Caco-2 (cell line): ENCODE data around the gene SRPK3. TPM values are rescaled to one million over a fixed set of nuclear protein-coding genes. Genes with fewer than 3 reads are reported as not detected.

Experiments used
- BruUV-seq: library from RNA; stranded (reverse); fragments of 400-500 nt; replicated peaks from 2 replicates; lab custom pipeline; 2021; lab: Mats Ljungman, UMichigan
- CTCF ChIA-PET: fragments of 300-600 bp; sonication (Branson Sonifier 250); formaldehyde crosslinking; loops from one replicate; lab custom pipeline; 2022; ENCODE audit warnings: antibody characterized with exemption; lab: Charles Lee
- POLR2A ChIA-PET: fragments of 300-600 bp; sonication (Branson Sonifier 250); formaldehyde crosslinking; loops from one replicate; lab custom pipeline; 2022; ENCODE audit warnings: antibody characterized with exemption; lab: Charles Lee
- DNase-seq, 2 experiments: peaks; one replicate each; pipeline versions ENCODE4 v3.0.0 to v3.0.0-alpha.2; 2020 to 2022
- H3K27me3 ChIP-seq: replicated peaks from 2 replicates; pipeline ENCODE4 v1.6.0; 2011; ENCODE audit warnings: low read length; ENCODE audit not compliant: control insufficient read depth, insufficient read depth
- H3K36me3 ChIP-seq: 2 replicates; pipeline ENCODE4 v1.5.1; 2011; ENCODE audit warnings: low read length; ENCODE audit not compliant: control insufficient read depth, insufficient read depth
- H3K4me1 ChIP-seq: fragments of 250-450 bp; sonication (Bioruptor Pico); 2 replicates; pipeline ENCODE4 v1.5.1; 2020; ENCODE audit warnings: mild to moderate bottlenecking
- H3K4me3 ChIP-seq: 2 replicates; pipeline ENCODE4 v1.5.1; 2011; ENCODE audit warnings: low read depth, mild to moderate bottlenecking, control low read depth, low read length
- H3K9me3 ChIP-seq: fragments of 250-450 bp; sonication (Bioruptor Pico); 2 replicates; pipeline ENCODE4 v1.5.1; 2020; ENCODE audit warnings: mild to moderate bottlenecking, moderate library complexity
- H3K27ac Mint-ChIP-seq: one replicate; pipeline ENCODE4 v1.8.0; 2022; ENCODE audit warnings: mixed read lengths; ENCODE audit not compliant: unreplicated experiment
- H3K27me3 Mint-ChIP-seq: one replicate; pipeline ENCODE4 v1.8.0; 2022; ENCODE audit warnings: mixed read lengths; ENCODE audit not compliant: insufficient read depth, unreplicated experiment
- H3K36me3 Mint-ChIP-seq: one replicate; pipeline ENCODE4 v1.8.0; 2022; ENCODE audit warnings: mild to moderate bottlenecking, mixed read lengths; ENCODE audit not compliant: insufficient read depth, unreplicated experiment
- H3K4me1 Mint-ChIP-seq: one replicate; pipeline ENCODE4 v1.8.0; 2022; ENCODE audit warnings: low read depth, mixed read lengths; ENCODE audit not compliant: unreplicated experiment
- H3K4me3 Mint-ChIP-seq: one replicate; pipeline ENCODE4 v1.8.0; 2022; ENCODE audit warnings: mild to moderate bottlenecking, moderate library complexity, mixed read lengths; ENCODE audit not compliant: unreplicated experiment
- H3K9me3 Mint-ChIP-seq: one replicate; pipeline ENCODE4 v1.8.0; 2022; ENCODE audit warnings: mixed read lengths; ENCODE audit not compliant: unreplicated experiment
- intact Hi-C: fragments of 100-400 bp; cut with micrococcal nuclease; formaldehyde crosslinking; loops from one replicate; pipeline ENCODE4 v1.10.0; 2022; ENCODE audit not compliant: unreplicated experiment
- total RNA-seq: library from RNA; stranded (reverse); gene quantifications from 2 replicates; pipeline ENCODE4 v1.2.3, GENCODE V29; 2022
- TF ChIP-seq, protein P1 (sequence below), 2 experiments: fragments of 200-600 bp in 1 of 2; IDR thresholded peaks; 1 replicate in 1 of 2; 2 replicates in 1 of 2; pipeline versions ENCODE4 v1.5.1 to v1.8.0; 2011 to 2022; ENCODE audit warnings: antibody characterized with exemption in 1 of 2, control low read depth in 1 of 2, inconsistent platforms in 1 of 2, low read depth in 1 of 2, low read length in 1 of 2, mild to moderate bottlenecking in 1 of 2, moderate library complexity in 1 of 2; ENCODE audit not compliant: insufficient read depth in 1 of 2, severe bottlenecking in 1 of 2, unreplicated experiment in 1 of 2

Gene SRPK3
- total RNA-seq, 1 experiment from 2014 or later: not detected

DNA sequence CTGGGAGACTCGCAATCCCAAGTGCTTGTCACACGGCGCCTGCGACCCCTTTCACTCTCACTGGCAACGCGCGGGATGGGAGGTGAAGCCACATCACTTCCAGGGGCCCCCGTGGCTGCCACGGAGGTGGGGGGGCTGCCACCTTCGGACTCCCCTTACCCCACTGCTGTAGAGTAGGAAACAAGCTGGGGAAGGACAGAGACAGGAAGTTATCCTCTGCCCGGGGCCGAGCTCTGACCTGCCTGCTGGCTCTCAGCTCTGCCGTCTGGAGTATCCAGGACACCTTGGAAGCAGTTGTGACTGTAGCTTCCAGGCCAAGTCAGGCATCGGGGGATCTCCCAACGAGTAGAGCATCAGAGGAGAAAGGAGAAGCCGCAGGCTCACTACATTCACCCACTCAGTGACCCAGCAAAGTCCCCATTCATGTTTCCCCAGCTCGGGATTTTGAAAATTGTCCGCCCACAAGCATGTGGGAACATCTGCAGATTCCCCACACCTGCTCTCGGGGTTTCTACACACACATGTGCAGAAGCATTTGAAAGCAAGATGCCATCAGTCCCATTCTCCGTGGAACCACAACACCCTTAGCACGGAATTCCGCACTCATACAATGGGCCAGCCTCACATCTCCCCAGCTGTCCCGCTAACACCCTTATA is 38.7 kb downstream of the SRPK3 start:
- no peaks in the 10 kb centered on the region for H3K4me1 ChIP-seq
- TF ChIP-seq, protein P1, sequence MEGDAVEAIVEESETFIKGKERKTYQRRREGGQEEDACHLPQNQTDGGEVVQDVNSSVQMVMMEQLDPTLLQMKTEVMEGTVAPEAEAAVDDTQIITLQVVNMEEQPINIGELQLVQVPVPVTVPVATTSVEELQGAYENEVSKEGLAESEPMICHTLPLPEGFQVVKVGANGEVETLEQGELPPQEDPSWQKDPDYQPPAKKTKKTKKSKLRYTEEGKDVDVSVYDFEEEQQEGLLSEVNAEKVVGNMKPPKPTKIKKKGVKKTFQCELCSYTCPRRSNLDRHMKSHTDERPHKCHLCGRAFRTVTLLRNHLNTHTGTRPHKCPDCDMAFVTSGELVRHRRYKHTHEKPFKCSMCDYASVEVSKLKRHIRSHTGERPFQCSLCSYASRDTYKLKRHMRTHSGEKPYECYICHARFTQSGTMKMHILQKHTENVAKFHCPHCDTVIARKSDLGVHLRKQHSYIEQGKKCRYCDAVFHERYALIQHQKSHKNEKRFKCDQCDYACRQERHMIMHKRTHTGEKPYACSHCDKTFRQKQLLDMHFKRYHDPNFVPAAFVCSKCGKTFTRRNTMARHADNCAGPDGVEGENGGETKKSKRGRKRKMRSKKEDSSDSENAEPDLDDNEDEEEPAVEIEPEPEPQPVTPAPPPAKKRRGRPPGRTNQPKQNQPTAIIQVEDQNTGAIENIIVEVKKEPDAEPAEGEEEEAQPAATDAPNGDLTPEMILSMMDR (IDR thresholded peaks at IDR 0.05; ENCODE audit: insufficient read depth in 1 of 2, low read depth in 1 of 2, low read length in 1 of 2, severe bottlenecking in 1 of 2, unreplicated experiment in 1 of 2): no peak
- Mint-ChIP-seq H3K27ac (no peak overlapping the region), H3K4me3 (peak overlapping the region; percentile 65), H3K27me3 (no peaks in the 10 kb centered on the region), H3K9me3 (no peaks in the 10 kb centered on the region), H3K36me3 (no peaks in the 10 kb centered on the region), H3K4me1 (no peaks in the 10 kb centered on the region)
- no peaks in the 10 kb centered on the region for H3K9me3 ChIP-seq
- no TSS peak for BruUV-seq
- POLR2A ChIA-PET: interaction anchor here (1.1 kb wide), 1 partner anchor 25 kb away, joined by 4 read pairs; the partner anchor contains the start of genes IDH3G and SSR4
- no peaks in the 10 kb centered on the region for H3K27me3 ChIP-seq
- intact Hi-C loops: loop anchor here (10.0 kb wide), 1 partner anchor 65 kb away; the partner anchor contains the start of gene L1CAM
- H3K36me3 ChIP-seq: no peaks in the 10 kb centered on the region
- H3K4me3 ChIP-seq: peak overlapping the region; percentile 46
- DNase-seq: no peak
- CTCF ChIA-PET: interaction anchor here (0.8 kb wide), 1 partner anchor 25 kb away, joined by 3 read pairs; the partner anchor contains the start of genes IDH3G and SSR4

DNA sequence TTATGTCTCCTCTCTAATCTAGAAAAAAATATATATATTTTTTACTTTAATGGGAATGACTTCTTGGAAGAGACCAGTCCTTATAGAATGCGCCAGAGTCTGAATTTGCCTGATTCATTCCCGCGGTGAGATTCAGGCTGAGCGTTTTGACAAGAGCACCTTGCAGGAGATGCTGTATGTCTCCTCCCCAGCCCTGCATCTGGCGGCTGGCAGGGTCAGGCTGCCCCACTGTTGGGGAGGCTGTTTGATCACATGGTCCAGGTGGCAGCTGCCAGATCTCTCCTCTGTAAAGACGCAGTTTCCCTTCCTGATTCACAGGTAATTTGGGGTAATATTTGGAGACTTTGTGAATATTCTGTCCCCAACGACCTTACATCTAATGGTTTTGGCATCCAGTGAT is 39.8 kb downstream of the SRPK3 start:
- Mint-ChIP-seq H3K36me3 (no peaks in the 10 kb centered on the region), H3K27me3 (no peaks in the 10 kb centered on the region), H3K9me3 (no peaks in the 10 kb centered on the region), H3K4me1 (no peaks in the 10 kb centered on the region), H3K4me3 (no peak overlapping the region), H3K27ac (no peak overlapping the region)
- intact Hi-C loops: no loop called here
- H3K4me1 ChIP-seq: no peaks in the 10 kb centered on the region
- H3K36me3 ChIP-seq: no peaks in the 10 kb centered on the region
- ChIA-PET POLR2A (no interaction called here), CTCF (no interaction called here)
- no peak for DNase-seq
- BruUV-seq: no TSS peak
- no peaks in the 10 kb centered on the region for H3K9me3 ChIP-seq
- no peak overlapping the region for H3K4me3 ChIP-seq
- H3K27me3 ChIP-seq: no peaks in the 10 kb centered on the region
- TF ChIP-seq, protein P1 (IDR thresholded peaks at IDR 0.05; ENCODE audit: insufficient read depth in 1 of 2, low read depth in 1 of 2, low read length in 1 of 2, severe bottlenecking in 1 of 2, unreplicated experiment in 1 of 2): no peak

DNA sequence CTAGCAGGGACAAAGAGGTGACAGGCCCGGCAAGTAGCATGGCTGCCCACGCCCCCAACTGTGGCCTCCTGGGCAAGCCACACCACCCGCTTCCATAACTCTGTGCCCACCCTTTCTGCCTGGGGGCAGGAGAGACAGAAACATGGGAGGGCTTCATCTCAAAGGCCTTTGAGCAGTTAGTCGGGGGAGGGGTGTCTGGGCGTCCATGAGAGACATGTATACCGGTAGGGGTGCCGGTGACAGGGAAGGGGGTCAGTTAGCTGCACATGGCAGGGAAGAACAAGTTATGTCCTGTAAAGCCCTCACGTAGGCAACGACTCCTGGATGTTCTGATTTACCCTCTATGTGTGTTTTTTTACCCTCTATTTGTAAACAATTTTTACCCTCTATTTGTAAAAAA is 40.2 kb downstream of the SRPK3 start:
- no peak for DNase-seq
- BruUV-seq: no TSS peak
- CTCF ChIA-PET: no interaction called here
- no peaks in the 10 kb centered on the region for H3K4me1 ChIP-seq
- TF ChIP-seq, protein P1 (IDR thresholded peaks at IDR 0.05; ENCODE audit: insufficient read depth in 1 of 2, low read depth in 1 of 2, low read length in 1 of 2, severe bottlenecking in 1 of 2, unreplicated experiment in 1 of 2): no peak
- Mint-ChIP-seq H3K27me3 (no peaks in the 10 kb centered on the region), H3K9me3 (no peaks in the 10 kb centered on the region), H3K27ac (no peak overlapping the region), H3K4me3 (no peak overlapping the region), H3K4me1 (no peaks in the 10 kb centered on the region), H3K36me3 (no peaks in the 10 kb centered on the region)
- intact Hi-C loops: no loop called here
- H3K36me3 ChIP-seq: no peaks in the 10 kb centered on the region
- POLR2A ChIA-PET: no interaction called here
- no peaks in the 10 kb centered on the region for H3K27me3 ChIP-seq
- H3K9me3 ChIP-seq: no peaks in the 10 kb centered on the region
- H3K4me3 ChIP-seq: no peak overlapping the region
